Fibroblast of skin of left quadriceps (primary cell): Measurements from ENCODE around the gene SEMA3G.

Experiments used
- DNase-seq, 2 experiments: peaks; one replicate each; pipeline ENCODE4 v3.0.0-alpha.2; 2013; ENCODE audit warnings: low read depth in 2 of 2

The SEMA3G gene

DNA sequence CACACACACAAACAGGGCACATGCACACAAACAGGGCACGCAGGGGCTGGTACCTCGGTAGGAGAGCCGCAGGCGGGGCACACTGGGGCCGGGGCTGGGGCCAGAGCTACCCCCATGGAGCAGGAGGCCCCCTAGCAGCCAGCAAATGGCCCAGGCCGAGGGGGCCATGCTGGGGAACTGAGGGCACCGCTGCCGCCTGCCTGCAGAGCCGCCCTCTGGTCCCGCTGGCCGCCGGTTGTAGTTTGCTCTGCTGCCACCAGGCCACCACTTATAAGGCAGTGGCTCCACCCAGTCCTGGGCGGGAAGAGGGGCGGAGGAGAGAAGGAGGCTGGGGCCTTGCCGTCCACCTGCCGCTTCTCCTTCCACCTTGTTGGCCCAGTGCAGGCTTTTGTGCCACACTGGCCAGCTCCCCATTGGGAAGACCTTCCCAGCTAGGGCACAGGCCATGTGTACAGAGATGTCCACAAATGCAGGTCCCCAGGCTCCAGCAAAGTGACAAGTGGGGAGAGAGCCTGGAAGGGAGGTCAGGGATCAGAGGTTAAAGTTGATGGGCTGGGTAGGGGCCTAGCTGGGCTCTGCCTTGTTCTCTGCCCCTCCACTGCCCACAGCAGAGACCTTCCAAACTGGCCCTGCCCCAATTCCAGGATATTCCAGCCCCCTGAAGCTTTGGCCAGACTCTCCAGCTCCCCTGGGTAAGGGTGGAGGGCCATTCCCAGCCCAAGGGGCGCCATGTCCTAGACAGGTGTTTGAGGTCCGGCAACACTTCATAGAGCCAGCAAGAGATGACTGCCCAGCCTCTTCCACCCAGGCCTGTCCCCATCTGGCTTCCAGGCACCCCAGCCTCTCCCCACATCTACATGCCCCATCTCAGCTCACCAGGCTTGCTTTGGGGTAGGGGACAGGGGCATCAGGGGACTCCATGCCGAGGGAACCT is at the start of gene SEMA3G:
Gene SEMA3G (minus strand): TSS at position 244 of the 934 bp plus-strand sequence. CDS start 76 bp downstream, at position 168.
- DNase-seq = no peak

DNA sequence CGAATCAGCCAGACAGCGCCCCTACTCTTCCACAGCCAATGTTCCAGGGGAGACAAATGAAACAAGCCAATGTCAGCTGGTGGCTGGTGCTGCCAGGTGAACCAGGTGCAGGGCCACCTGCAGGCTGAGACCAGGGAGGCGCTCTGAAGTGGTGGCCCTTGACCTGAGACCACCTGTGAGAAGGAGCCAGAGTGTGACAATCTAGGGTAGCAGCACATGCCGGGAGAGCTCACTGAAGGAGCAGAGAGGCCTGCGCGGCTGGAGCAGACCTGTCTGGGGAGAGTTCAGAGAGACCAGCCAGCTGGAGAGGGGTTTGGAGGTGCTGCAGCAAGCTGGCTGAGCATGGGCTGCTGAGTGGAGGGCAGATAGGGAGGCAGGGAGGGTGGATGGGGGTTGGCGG is 49.5 kb upstream of the SEMA3G start:
- DNase-seq = no peak

DNA sequence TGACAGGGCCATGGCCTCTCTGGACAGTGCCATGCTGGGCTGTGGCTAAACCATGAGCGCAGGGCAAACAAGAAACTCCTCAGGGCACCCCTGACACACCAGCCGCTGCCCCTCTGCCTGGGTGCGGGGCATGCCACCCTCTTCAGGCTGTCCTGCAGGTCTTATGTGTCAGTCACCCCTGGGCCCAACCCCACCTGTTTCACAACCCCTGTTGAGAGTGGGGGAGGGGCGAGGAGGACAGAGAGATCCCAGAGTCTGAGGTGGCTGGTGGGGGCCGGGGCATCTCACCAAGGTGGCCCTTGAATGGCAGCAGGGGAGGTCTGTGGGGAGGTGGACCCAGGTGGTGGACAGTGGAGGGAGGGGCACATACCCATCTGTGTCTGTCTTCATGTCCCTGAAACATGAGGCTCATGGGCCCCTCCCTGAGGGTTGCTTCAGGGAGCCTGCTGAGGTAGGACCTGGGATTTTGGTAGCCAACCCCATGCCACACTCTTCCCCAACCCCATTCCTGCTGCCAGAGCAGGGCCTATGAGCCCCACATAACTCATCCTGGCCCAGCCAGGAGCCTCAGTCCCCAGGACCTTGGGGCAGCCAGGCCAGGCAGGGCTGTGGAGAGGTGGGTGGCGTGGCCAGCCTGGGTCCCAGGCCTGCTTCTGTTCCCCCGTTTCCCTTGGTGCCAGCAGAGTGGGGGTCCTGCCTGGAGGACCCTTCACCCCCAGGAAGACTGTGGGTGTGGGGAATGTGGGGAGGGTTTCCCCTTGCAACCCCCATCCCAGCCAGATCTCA is 48.5 kb upstream of the SEMA3G start:
- DNase-seq = no peak

DNA sequence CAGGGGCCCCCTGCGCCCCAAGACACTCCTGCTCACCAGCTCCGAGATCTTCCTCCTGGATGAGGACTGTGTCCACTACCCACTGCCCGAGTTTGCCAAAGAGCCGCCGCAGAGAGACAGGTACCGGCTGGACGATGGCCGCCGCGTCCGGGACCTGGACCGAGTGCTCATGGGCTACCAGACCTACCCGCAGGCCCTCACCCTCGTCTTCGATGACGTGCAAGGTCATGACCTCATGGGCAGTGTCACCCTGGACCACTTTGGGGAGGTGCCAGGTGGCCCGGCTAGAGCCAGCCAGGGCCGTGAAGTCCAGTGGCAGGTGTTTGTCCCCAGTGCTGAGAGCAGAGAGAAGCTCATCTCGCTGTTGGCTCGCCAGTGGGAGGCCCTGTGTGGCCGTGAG is 47.2 kb upstream of the SEMA3G start:
- no peak for DNase-seq

DNA sequence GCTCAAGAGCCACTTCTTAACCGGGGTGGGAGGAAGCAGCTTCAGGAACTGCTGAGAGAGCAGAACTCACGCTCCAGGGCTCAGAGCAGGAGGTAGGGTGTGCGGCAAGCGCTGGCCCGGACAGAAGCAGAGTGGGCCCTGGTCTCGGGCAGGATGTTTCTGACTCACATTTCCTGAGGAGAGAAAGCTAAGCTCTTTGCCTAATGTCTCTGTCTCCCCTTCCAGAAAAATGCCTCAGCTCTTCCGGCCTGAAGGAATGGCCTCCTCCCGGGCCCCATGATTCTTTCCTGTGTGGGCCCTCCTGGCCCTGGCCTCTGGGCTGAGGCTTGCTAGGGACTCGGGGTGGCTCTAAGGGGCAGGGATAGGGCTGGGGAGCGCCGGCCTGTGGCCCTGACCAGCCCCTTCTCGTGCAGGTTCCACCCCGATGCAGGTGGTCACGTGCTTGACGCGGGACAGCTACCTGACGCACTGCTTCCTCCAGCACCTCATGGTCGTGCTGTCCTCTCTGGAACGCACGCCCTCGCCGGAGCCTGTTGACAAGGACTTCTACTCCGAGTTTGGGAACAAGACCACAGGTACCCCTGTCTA is 46.1 kb upstream of the SEMA3G start:
- no peak for DNase-seq

DNA sequence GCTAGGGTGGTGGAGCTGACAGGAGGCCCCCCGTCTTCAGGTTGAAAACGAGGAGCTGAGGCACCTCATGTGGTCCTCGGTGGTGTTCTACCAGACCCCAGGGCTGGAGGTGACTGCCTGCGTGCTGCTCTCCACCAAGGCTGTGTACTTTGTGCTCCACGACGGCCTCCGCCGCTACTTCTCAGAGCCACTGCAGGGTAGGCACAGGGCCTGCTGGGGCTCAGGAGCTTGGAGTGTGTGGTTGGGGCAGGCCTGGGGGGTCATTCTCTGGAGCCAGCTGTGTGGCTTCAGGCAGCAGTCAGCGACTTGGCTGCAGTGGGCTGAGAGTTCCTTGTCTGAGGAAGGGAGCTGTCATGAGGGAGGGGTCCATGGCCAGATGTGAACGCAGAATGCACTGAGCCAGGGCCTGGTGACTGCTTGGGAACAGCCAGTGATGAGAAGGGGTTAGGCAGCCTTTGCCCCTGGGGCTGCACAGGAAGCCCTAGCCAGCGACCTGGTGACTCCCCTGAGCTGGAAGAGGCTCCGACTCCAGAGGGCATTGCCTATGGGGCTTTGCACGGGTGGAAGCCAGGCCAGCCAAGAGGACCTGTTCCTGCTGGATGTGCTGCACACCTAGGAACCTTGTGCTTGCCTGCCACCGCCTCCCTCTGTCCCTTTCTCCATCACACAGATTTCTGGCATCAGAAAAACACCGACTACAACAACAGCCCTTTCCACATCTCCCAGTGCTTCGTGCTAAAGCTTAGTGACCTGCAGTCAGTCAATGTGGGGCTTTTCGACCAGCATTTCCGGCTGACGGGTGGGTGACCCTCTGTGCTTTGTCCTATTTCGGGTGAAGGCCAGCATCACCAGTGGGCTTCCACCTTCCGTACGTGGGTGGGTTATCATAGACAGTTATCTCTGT is 45.4 kb upstream of the SEMA3G start:
- no peak for DNase-seq

DNA sequence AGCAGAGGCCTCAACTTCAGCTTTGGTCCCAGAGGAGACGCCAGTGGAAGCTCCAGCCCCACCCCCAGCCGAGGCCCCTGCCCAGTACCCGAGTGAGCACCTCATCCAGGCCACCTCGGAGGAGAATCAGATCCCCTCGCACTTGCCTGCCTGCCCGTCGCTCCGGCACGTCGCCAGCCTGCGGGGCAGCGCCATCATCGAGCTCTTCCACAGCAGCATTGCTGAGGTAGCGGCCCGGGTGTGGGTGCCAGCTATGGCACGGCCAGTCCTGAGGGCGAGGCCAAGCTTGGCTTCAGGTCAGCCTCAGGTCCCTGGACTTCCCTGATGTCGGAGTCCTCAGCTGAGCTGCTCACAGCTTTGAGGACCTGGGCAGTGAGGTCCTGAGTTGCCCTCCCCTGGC is 44.5 kb upstream of the SEMA3G start:
- no peak for DNase-seq

DNA sequence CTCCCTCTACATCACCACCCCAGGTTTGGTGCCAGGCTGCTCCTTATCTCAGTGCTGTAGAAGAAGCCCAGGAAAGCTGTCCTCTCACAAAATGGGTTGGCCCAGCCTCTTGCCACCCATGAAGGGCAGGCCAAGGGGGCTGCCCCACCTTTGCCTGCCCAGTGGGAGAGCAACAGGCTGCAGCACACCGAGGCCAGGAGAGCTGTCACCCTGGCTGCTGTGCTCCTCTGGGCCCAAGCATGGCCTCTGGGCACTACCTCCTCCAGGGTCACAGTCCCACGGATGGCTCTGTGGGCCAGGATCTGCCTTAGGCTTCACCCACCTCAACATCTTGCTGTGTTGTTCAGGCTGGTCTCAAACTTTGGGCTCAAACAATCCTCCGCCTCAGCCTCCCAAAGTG is 43.8 kb upstream of the SEMA3G start:
- DNase-seq = no peak

DNA sequence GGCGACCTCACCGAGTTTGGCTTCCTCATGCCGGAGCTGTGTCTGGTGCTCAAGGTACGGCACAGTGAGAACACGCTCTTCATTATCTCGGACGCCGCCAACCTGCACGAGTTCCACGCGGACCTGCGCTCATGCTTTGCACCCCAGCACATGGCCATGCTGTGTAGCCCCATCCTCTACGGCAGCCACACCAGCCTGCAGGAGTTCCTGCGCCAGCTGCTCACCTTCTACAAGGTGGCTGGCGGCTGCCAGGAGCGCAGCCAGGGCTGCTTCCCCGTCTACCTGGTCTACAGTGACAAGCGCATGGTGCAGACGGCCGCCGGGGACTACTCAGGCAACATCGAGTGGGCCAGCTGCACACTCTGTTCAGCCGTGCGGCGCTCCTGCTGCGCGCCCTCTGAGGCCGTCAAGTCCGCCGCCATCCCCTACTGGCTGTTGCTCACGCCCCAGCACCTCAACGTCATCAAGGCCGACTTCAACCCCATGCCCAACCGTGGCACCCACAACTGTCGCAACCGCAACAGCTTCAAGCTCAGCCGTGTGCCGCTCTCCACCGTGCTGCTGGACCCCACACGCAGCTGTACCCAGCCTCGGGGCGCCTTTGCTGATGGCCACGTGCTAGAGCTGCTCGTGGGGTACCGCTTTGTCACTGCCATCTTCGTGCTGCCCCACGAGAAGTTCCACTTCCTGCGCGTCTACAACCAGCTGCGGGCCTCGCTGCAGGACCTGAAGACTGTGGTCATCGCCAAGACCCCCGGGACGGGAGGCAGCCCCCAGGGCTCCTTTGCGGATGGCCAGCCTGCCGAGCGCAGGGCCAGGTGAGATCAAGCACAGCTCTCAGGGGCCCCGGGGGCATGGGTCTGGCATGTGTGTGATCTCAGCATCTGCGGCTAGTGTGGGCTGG is 43.1 kb upstream of the SEMA3G start:
- DNase-seq = no peak

DNA sequence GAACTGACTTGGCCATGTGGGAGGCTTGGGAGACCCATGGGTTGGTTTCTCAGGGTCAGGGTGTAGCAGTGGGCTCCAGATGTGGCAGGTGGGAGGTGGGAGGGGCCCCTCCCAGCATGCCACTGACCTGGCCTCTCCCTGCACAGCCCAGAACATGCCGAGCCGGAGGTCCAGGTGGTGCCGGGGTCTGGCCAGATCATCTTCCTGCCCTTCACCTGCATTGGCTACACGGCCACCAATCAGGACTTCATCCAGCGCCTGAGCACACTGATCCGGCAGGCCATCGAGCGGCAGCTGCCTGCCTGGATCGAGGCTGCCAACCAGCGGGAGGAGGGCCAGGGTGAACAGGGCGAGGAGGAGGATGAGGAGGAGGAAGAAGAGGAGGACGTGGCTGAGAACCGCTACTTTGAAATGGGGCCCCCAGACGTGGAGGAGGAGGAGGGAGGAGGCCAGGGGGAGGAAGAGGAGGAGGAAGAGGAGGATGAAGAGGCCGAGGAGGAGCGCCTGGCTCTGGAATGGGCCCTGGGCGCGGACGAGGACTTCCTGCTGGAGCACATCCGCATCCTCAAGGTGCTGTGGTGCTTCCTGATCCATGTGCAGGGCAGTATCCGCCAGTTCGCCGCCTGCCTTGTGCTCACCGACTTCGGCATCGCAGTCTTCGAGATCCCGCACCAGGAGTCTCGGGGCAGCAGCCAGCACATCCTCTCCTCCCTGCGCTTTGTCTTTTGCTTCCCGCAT is 42.3 kb upstream of the SEMA3G start:
- DNase-seq = no peak

DNA sequence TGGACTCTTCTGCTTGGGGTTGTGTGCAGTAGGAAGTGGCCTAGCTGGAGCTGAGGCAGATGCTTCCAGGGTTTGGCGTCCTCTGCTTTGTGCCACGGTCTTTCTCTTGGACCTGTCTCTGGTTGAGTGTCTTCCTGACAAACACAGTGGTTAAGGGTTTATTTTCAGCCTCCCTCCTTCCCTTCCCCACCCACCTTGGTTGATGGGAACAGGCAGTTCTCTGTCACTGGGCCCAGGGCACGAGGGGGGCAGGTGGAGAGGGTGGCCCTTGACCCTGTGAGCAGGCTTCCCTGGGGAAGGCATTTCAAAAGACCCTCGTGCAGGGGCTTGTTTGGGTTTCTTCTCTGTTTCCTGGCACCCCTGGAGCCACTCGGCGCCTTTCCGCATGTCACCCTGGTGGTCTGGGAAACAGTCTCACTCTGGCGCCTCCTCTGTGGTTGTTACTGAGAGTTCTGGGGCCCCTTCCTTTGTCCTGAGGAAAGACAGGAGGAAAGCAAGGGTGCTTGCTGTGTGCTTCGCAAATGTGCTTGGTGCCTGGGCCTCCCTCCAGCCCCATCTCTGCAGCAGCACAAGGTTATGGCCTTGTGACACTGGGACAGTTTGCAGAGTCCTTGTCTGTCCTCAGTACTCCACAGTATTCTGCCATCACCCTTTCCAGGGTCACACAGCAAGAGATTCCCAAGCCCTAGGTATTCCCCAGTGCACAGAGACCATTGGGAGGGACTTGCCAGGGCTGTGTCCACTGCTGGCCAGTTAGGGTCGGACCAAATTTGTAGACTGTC is 40.0 kb upstream of the SEMA3G start:
- no peak for DNase-seq

DNA sequence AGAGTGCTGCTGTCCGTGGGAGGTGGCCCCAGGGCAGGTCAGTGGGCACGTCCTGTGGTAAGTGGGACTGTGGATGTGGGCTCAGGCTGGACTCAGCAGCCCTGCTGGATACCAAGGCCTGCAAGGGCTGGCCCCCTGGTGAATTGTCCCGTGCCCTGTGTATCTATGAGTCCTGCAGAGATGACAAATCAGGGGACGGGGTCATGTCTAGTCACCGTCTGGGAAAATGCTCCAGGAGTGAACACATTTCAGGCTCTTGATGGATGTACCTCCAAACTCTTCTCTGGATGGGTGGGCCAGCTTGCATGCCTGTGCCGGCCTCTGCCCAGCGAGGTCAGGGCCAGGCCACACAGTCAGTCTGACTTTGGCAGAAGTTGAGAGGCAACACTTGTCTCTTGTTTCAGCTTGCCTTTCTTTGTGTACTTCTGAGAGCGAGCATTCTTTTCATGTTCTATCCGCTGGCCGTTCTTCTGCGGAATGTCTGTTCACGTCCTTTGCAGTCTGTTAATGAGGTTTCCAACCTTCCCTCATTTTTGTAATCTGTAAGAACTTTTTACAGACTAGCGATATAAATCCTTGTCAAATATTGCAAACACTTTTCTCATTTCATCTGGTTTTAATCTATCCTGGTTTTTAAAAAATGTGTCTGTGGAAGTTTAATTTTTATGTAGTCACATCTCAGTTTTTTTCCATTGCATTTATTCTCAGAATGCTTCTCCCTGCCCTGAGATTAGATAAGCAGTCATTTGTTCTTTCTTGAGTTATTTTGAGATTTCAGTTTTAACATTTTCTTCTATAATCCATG is 38.9 kb upstream of the SEMA3G start:
- peak; percentile 80 to 81 for DNase-seq

DNA sequence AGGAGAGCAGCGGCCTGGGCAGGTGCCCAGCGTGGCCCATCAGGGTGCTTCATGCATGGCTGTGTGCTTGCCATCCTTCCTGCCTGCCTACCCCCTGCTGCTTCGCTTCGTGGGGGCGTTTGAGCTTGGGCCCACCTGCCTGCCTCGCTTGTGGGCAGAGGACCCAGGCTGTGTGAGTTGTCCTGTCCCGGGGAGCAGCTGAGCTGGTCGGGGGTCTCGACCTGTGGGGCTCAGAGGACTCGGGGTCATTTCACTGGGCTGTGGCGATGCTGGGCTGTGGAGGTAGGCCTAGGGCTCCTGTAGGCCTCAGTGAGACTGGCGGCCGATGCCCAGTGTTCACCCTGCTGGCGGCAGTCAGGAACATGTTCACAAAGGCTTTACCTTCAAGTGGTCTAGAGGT is 38.2 kb upstream of the SEMA3G start:
- no peak for DNase-seq

DNA sequence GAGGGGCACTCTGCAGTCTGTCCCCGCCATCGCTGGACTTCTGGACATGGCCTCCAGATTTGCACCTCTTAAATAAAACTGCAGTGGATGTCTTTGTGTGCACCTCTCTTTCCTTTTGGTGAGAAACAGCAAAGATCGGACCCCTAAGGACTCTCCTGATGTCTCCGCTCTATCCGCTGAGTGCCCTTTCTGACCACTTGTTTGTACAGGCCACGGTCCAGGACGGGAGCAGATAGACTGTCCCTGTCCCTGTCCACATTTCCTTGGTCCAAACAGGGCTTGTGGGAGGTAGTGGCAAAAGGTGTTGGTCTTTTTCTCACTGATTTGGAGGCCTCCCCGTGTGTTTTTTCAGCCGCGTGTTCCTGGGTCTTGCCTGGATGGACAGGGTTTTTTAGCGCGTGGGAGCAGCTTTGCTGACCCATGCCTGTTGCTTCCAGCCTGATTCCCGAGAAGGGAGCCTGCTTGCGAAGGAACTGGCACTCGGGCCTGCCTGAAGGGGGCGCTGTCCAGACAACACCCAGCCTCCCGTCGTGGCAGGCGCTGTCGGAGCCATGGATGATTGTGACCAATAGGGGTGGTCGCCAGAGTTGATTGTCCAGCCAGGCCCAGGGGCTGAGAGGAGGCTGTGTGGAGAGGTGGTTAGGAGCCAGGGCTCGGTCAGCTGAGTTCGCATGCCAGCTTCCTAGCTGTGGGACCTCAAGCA is 37.1 kb upstream of the SEMA3G start:
- DNase-seq = no peak

DNA sequence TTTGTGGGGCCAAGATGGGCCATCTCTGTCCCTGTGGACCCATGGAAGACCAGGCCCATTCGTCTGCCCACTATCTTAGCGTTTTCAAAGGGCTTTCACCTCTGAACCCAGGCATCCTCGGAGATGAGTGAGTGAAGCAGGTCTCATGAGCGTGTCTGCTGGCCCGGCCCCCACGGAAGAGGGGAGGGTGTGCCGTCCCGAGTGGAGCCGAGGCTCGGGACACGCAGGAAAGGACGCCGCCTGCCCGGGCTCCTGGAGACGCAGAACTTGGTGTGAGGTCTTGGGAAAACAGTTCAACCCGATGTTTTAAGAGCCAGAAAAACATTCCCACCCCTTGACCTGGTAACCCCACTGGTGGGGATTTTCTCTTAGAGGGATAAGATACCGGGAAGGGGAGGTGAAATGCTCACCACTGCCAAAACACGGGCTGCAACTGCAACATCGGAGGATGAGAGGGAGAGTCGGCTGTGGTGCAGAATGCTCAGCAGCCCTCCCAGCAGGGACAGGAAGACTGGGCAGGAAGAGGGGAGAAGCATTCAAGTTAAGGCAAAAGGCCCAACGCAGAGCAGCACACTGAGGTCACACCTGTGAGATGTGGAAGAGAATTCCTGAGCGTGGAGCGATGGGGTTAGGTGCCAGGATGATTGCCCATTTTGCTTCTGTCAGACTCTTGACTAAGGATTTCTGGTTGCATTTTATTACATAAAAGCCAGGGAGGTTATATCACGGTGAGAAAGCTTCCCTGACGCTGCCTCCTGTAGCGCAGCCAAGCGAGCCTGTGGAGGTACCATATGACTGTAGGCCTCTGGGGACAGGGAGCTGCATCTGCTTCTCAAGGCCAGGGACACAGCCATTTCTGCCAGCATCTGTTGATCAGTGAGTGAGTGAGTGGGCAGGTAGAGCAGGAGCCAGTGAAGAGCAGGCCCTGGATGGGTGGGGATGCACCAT is 36.1 kb upstream of the SEMA3G start:
- no peak for DNase-seq

DNA sequence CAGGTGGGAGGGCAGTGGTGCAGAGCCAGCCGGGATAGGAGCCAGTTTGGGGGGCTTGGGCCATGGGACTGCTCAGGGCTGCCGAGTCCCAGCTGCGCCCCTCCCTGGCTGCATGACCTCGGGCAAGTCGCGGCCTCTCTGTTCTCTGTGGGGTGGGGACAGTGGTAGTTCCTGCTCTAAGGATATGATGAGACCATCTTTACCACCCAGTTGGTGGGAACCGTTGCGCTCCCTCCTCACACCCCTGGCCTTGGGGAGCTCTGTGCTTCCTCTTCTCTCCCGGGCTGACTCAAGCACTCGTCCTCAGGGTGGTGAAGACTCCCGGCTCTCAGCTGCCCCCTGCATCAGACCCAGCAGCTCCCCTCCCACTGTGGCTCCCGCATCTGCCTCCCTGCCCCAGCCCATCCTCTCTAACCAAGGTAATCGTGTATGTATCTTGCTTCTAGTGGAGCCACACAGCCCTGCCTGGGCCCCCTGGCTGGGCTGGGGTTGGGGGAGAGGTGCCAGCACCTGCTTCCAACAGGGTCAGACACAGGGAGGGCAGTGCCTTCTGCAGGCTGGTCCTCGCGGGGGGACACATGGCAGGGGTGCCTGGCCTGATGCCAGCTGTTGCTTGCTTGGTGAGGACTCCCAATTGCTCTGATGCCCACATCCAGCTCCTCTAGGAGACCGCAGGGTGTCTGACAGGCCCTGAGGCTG is 35.1 kb upstream of the SEMA3G start:
- DNase-seq = no peak
